ENCODE data around the gene AKT1S1.

The AKT1S1 gene

GRCh38 chr19:49852631-49853126, 24.5 kb downstream of the AKT1S1 start:
- DNase-seq: no peak

GRCh38 chr19:49851456-49852259, 25.5 kb downstream of the AKT1S1 start:
- DNase-seq: no peak

GRCh38 chr19:49850487-49851342, 26.4 kb downstream of the AKT1S1 start, which contains the start of gene PTOV1:
Gene PTOV1 (plus strand): TSS chr19:49851159.
- DNase-seq: peak; percentile 89

- no peak for DNase-seq
Measured at GRCh38 chr19:49850221-49850486, 27.0 kb downstream of the AKT1S1 start.

GRCh38 chr19:49849433-49850220, 27.5 kb downstream of the AKT1S1 start:
- no peak for DNase-seq

- no peak for DNase-seq
Measured at GRCh38 chr19:49848938-49849337, 28.2 kb downstream of the AKT1S1 start.

- no peak for DNase-seq
Measured at GRCh38 chr19:49847731-49848696, 29.1 kb downstream of the AKT1S1 start.

GRCh38 chr19:49846408-49846807, 30.7 kb downstream of the AKT1S1 start:
- DNase-seq: no peak

GRCh38 chr19:49845414-49845813, 31.7 kb downstream of the AKT1S1 start:
- no peak for DNase-seq

GRCh38 chr19:49844138-49845095, 32.7 kb downstream of the AKT1S1 start:
- no peak for DNase-seq

- DNase-seq: no peak
Measured at GRCh38 chr19:49843265-49843664, 33.9 kb downstream of the AKT1S1 start.

GRCh38 chr19:49840736-49841249, 36.4 kb downstream of the AKT1S1 start:
- DNase-seq: no peak

GRCh38 chr19:49840321-49840720, 36.8 kb downstream of the AKT1S1 start:
- no peak for DNase-seq

GRCh38 chr19:49839713-49840112, 37.4 kb downstream of the AKT1S1 start:
- DNase-seq: no peak

GRCh38 chr19:49838885-49839588, 38.1 kb downstream of the AKT1S1 start:
- DNase-seq: no peak

- DNase-seq: no peak
Measured at GRCh38 chr19:49837425-49837824, 39.7 kb downstream of the AKT1S1 start.

GRCh38 chr19:49837009-49837310, 40.2 kb downstream of the AKT1S1 start:
- no peak for DNase-seq

GRCh38 chr19:49836176-49837008, 40.8 kb downstream of the AKT1S1 start:
- DNase-seq: no peak

GRCh38 chr19:49835562-49835961, 41.6 kb downstream of the AKT1S1 start:
- DNase-seq: no peak

Measured in DMS79 (cell line).